Trophoblast cell (in vitro differentiated cells and primary cell): Measurements from ENCODE around the gene ODF2L.

ENCODE experiments used
- DNase-seq, 2 donors: peaks; one replicate each; pipeline ENCODE4 v3.0.0-alpha.2; 2016
- H2AFZ ChIP-seq: 2 replicates; pipeline ENCODE4 v1.6.1; 2013; ENCODE audit warnings: low read length, moderate library complexity, mild to moderate bottlenecking; ENCODE audit not compliant: insufficient read depth, poor library complexity
- H2AK5ac ChIP-seq: 2 replicates; pipeline ENCODE4 v1.6.1; 2013; ENCODE audit warnings: mild to moderate bottlenecking, low read length
- H2BK120ac ChIP-seq: 2 replicates; pipeline ENCODE4 v1.6.1; 2013; ENCODE audit warnings: low read length, mild to moderate bottlenecking, moderate library complexity; ENCODE audit not compliant: insufficient read depth, poor library complexity
- H2BK12ac ChIP-seq: 2 replicates; pipeline ENCODE4 v1.6.1; 2013; ENCODE audit warnings: mild to moderate bottlenecking, low read length, moderate library complexity
- H2BK5ac ChIP-seq: 2 replicates; pipeline ENCODE4 v1.6.1; 2013; ENCODE audit warnings: low read length, low read depth, moderate library complexity, mild to moderate bottlenecking; ENCODE audit not compliant: poor library complexity
- H3K14ac ChIP-seq: 2 replicates; pipeline ENCODE4 v1.6.1; 2013; ENCODE audit warnings: mild to moderate bottlenecking, low read length
- H3K18ac ChIP-seq: 2 replicates; pipeline ENCODE4 v1.6.1; 2013; ENCODE audit warnings: mild to moderate bottlenecking, low read length
- H3K23ac ChIP-seq: 2 replicates; pipeline ENCODE4 v1.6.1; 2013; ENCODE audit warnings: low read length
- H3K27ac ChIP-seq: 2 replicates; pipeline ENCODE4 v1.5.1; 2013; ENCODE audit warnings: low read depth, mild to moderate bottlenecking, inconsistent platforms, low read length, moderate library complexity
- H3K27me3 ChIP-seq: 2 replicates; pipeline ENCODE4 v1.6.1; 2013; ENCODE audit warnings: inconsistent platforms, mild to moderate bottlenecking, low read length, moderate library complexity; ENCODE audit not compliant: insufficient read depth
- H3K36me3 ChIP-seq, 2 experiments: 1 replicate in 1 of 2; 2 replicates in 1 of 2; pipeline ENCODE4 v1.6.1; 2013; ENCODE audit warnings: low read length in 2 of 2, mild to moderate bottlenecking in 2 of 2, moderate library complexity in 1 of 2; ENCODE audit not compliant: insufficient read depth in 2 of 2, control insufficient read depth in 1 of 2
- H3K4ac ChIP-seq: 2 replicates; pipeline ENCODE4 v1.6.1; 2013; ENCODE audit warnings: low read depth, mild to moderate bottlenecking, low read length, moderate library complexity
- H3K4me1 ChIP-seq, 2 experiments: 1 replicate in 1 of 2; 2 replicates in 1 of 2; pipeline ENCODE4 v1.6.1; 2013; ENCODE audit warnings: low read length in 2 of 2, mild to moderate bottlenecking in 2 of 2, moderate library complexity in 1 of 2; ENCODE audit not compliant: insufficient read depth in 2 of 2, control insufficient read depth in 1 of 2
- H3K4me2 ChIP-seq: 2 replicates; pipeline ENCODE4 v1.6.1; 2013; ENCODE audit warnings: inconsistent platforms, mild to moderate bottlenecking, low read length, moderate library complexity
- H3K4me3 ChIP-seq: 2 replicates; pipeline ENCODE4 v1.5.1; 2013; ENCODE audit warnings: mild to moderate bottlenecking, low read depth, low read length, inconsistent platforms
- H3K79me1 ChIP-seq: one replicate; pipeline ENCODE4 v1.6.1; 2013; ENCODE audit warnings: low read length
- H3K79me2 ChIP-seq: 2 replicates; pipeline ENCODE4 v1.6.1; 2013; ENCODE audit warnings: low read length, mild to moderate bottlenecking; ENCODE audit not compliant: control insufficient read depth, insufficient read depth, poor library complexity
- H3K9ac ChIP-seq: 2 replicates; pipeline ENCODE4 v1.6.1; 2013; ENCODE audit warnings: mild to moderate bottlenecking, low read length
- H3K9me3 ChIP-seq: 2 replicates; pipeline ENCODE4 v1.6.1; 2013; ENCODE audit warnings: low read depth, mild to moderate bottlenecking, control low read depth, inconsistent platforms, low read length; ENCODE audit not compliant: insufficient read depth
- H4K12ac ChIP-seq: 2 replicates; pipeline ENCODE4 v1.6.1; 2013; ENCODE audit warnings: low read depth, mild to moderate bottlenecking, low read length, moderate library complexity
- H4K8ac ChIP-seq: 2 replicates; pipeline ENCODE4 v1.6.1; 2013; ENCODE audit warnings: low read depth, mild to moderate bottlenecking, low read length, moderate library complexity
- H4K91ac ChIP-seq: one replicate; pipeline ENCODE4 v1.6.1; 2013; ENCODE audit warnings: low read depth, mild to moderate bottlenecking, low read length, moderate library complexity
- WGBS: extraction: QIAGEN DNeasy Blood & Tissue Kit; methylation state at CpG from one replicate; pipeline ENCODE4 v1.1.7; 2013; ENCODE audit warnings: missing lambda C conversion rate; ENCODE audit not compliant: insufficient read length, insufficient coverage; ENCODE audit errors: extremely low coverage; 5-methylcytosine and 5-hydroxymethylcytosine counted together

ODF2L gene

DNA sequence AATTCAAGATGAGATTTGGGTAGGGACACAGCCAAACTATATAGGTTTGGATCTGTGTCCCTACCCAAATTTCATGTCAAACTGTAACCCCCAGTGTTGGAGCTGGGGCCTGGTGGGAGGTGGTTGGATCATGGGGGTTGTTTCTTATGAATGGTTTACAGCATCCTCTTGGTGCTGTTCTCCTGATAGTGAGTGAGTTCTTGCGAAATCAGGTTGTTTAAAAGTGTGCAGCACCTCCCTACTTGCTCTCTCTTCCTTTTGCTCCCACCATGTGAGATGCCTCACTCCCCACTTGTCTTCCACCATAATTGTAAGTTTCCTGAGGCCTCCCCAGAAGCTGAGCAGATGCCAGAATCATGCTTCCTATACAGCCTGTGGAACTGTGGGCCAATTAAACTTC lies 17.3 kb downstream of the ODF2L start:
- H4K91ac ChIP-seq = no peak overlapping the region
- H4K12ac ChIP-seq = no peak overlapping the region
- DNase-seq = no peak
- no peak overlapping the region for H3K9ac ChIP-seq
- H3K14ac ChIP-seq = no peak overlapping the region
- H3K18ac ChIP-seq = no peak overlapping the region
- H3K27ac ChIP-seq = no peak overlapping the region
- no peak overlapping the region for H3K4me3 ChIP-seq
- no peak overlapping the region for H2BK5ac ChIP-seq
- no peak overlapping the region for H2BK120ac ChIP-seq
- no peaks in the 10 kb centered on the region for H3K79me1 ChIP-seq
- no peak overlapping the region for H2AK5ac ChIP-seq
- no peaks in the 10 kb centered on the region for H3K4me1 ChIP-seq
- H3K79me2 ChIP-seq = no peaks in the 10 kb centered on the region
- no peak overlapping the region for H3K4ac ChIP-seq
- H2AFZ ChIP-seq = no peak overlapping the region
- no CpG with 5 or more reads among the region's 1 CpG for WGBS
- no peaks in the 10 kb centered on the region for H3K27me3 ChIP-seq
- H3K9me3 ChIP-seq = peaks cover 6% of the 10 kb centered on the region
- no peak overlapping the region for H2BK12ac ChIP-seq
- H3K36me3 ChIP-seq = peaks cover 7 to 13% of the 10 kb centered on the region in 2 experiments
- no peak overlapping the region for H3K4me2 ChIP-seq
- no peak overlapping the region for H3K23ac ChIP-seq
- no peak overlapping the region for H4K8ac ChIP-seq

DNA sequence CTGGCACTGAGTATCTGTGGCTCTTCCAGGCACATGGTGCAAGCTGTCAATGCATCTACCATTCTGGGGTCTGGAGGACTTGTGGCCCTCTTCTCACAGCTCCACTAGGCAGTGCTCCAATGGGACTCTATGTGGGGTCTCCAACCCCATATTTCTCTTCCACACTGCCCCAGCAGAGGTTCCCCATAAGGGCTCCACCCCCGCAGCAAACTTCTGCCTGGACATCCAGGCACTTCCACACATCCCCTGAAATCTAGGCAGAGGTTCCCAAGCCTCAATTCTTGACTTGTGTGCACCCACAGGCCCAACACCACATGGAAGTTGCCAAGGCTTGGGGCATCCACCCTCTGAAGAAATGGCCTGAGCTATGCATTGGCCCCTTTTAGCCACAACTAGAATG lies 18.8 kb downstream of the ODF2L start:
- Histone ChIP-seq H4K12ac (no peak overlapping the region), H2AFZ (no peak overlapping the region), H2AK5ac (no peak overlapping the region)

DNA sequence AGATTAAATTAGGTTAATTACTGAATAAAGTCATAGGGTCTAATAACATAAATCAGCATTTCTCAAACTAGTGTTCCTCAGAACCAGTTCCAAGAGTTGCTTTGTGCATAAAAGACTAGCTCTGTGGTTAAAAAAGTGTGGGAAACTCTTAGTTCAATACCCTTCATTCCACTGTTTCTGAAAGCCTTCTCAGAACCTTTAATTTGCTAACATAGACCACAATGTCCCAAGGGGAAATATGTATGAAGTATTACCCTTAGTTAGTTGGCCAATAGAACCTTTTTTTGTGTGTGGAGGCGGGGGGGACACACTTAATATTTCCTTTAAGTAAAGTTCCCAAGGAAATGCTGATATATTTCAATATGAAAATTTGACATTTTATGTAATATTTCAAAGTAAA lies 20.4 kb downstream of the ODF2L start:
- Histone ChIP-seq H3K27me3 (no peaks in the 10 kb centered on the region), H3K9ac (no peak overlapping the region), H3K18ac (no peak overlapping the region), H3K9me3 (peaks cover 6% of the 10 kb centered on the region), H3K4ac (no peak overlapping the region), H3K27ac (no peak overlapping the region), H2AK5ac (no peak overlapping the region), H3K14ac (no peak overlapping the region), H4K12ac (no peak overlapping the region), H2BK120ac (no peak overlapping the region), H4K8ac (no peak overlapping the region), H3K4me1 (no peaks in the 10 kb centered on the region), H2AFZ (no peak overlapping the region), H3K4me2 (no peak overlapping the region), H3K4me3 (no peak overlapping the region), H4K91ac (no peak overlapping the region), H3K23ac (no peak overlapping the region), H3K36me3 (peaks cover 7 to 14% of the 10 kb centered on the region in 2 experiments), H3K79me2 (no peaks in the 10 kb centered on the region), H2BK5ac (no peak overlapping the region), H3K79me1 (no peaks in the 10 kb centered on the region), H2BK12ac (no peak overlapping the region)
- DNase-seq = no peak
- no CpG with 5 or more reads among the region's 1 CpG for WGBS

More for the DNA sequence above, 18.8 kb downstream of the ODF2L start:
- Histone ChIP-seq H3K4me3 (no peak overlapping the region), H3K79me1 (no peaks in the 10 kb centered on the region), H3K79me2 (no peaks in the 10 kb centered on the region), H2BK12ac (no peak overlapping the region), H3K4me1 (no peaks in the 10 kb centered on the region), H3K36me3 (peaks cover 7 to 14% of the 10 kb centered on the region in 2 experiments), H3K4ac (no peak overlapping the region), H3K18ac (no peak overlapping the region), H3K27ac (no peak overlapping the region), H3K27me3 (no peaks in the 10 kb centered on the region), H3K14ac (no peak overlapping the region), H3K9me3 (peaks cover 6% of the 10 kb centered on the region), H4K8ac (no peak overlapping the region), H3K9ac (no peak overlapping the region), H4K91ac (no peak overlapping the region), H2BK5ac (no peak overlapping the region), H3K4me2 (no peak overlapping the region), H3K23ac (no peak overlapping the region), H2BK120ac (no peak overlapping the region)
- WGBS = no CpG with 5 or more reads among the region's 1 CpG
- DNase-seq = no peak

DNA sequence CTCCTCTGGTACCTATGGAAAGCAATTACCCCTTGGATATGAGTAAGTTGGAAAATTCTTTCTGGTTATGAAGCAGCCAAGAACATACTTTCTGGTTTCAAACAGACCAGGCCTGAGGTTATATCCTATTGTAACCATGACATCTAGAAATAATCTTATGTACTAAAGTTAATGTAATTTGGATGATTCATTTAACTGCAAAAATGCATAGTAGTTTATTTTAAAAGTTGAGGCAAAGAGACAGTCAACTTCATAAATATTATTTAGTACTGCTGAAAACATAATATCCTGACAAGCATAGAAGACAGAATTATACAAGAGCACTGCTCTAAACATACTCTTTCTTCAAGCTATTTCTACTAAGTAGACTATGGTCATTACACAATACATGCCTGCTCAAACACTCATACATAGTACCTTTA lies 25.5 kb downstream of the ODF2L start:
- H3K9ac ChIP-seq = no peak overlapping the region
- no peak overlapping the region for H3K23ac ChIP-seq
- no peak overlapping the region for H3K4me2 ChIP-seq
- H4K8ac ChIP-seq = no peak overlapping the region
- H2BK5ac ChIP-seq = no peak overlapping the region
- H3K14ac ChIP-seq = no peak overlapping the region
- DNase-seq = no peak
- H3K4me3 ChIP-seq = no peak overlapping the region
- no peaks in the 10 kb centered on the region for H3K27me3 ChIP-seq
- H2BK120ac ChIP-seq = no peak overlapping the region
- peaks cover 0 to 1% of the 10 kb centered on the region in 2 experiments for H3K36me3 ChIP-seq
- H3K79me2 ChIP-seq = no peaks in the 10 kb centered on the region
- no peaks in the 10 kb centered on the region for H3K9me3 ChIP-seq
- no peak overlapping the region for H3K18ac ChIP-seq
- no peak overlapping the region for H3K27ac ChIP-seq
- no peak overlapping the region for H2BK12ac ChIP-seq
- no peak overlapping the region for H2AFZ ChIP-seq
- no peak overlapping the region for H4K91ac ChIP-seq
- H4K12ac ChIP-seq = no peak overlapping the region
- no peaks in the 10 kb centered on the region for H3K4me1 ChIP-seq
- no peaks in the 10 kb centered on the region for H3K79me1 ChIP-seq
- H2AK5ac ChIP-seq = no peak overlapping the region
- H3K4ac ChIP-seq = no peak overlapping the region
